Measurements from ENCODE around the gene NR1D1. TPM values are rescaled to one million over a fixed set of nuclear protein-coding genes. Genes with fewer than 3 reads are reported as not detected.

The NR1D1 gene
- total and polyA plus RNA-seq, 2 experiments from 2014 or later, result 2.4 to 5.4 TPM

DNA sequence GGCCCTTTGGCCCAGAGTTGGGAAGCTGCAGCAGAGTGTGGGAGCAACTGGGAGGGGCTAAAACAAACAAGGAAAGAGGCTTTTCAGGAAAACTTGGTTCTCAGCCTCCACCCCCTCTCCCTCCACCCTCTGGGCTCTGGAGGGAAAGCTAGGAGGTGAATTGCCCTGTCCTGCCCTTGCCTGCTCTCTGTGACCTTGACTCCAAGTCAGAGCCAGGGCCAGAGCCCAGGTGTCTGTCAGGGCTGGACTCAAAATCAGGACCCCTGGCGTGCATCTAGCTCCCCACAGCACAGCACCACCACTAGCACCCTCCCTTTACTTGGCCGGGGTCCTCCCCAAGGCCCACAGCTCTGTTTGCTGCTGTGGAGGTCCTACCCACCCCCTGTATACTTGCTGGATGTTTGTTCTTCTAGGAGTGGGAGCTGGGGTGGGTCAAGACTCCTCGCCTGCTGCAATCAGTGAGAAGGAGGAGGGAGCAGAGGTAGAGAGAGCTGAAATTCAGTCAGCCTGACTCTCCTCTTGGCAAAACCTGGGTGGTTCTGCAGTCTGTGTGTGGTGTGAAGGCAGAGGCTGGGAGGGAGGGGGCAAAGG, 2.8 kb upstream of the NR1D1 start:
- no peak for DNase-seq
- Histone ChIP-seq H3K4me2 (ENCODE audit: unreplicated experiment) (no peak overlapping the region), H3K9ac (no peak overlapping the region), H3F3A (ENCODE audit: insufficient read depth) (peaks cover 13% of the 10 kb centered on the region; the same call in 1 of the 2 replicates), H3K36me3 (ENCODE audit: low read depth) (no peaks in the 10 kb centered on the region), H3K4me3 (no peak overlapping the region), H4K20me1 (ENCODE audit: insufficient read depth) (no peaks in the 10 kb centered on the region), H2AFZ (no peak overlapping the region), H3K9me2 (ENCODE audit: insufficient read depth) (no peaks in the 10 kb centered on the region), H3K79me2 (ENCODE audit: insufficient read depth) (peaks cover 8% of the 10 kb centered on the region), H3K9me3 (ENCODE audit: low read depth) (no peaks in the 10 kb centered on the region), H3K4me1 (ENCODE audit: insufficient read depth) (peaks cover 35% of the 10 kb centered on the region), H3K27ac (no peak overlapping the region), H3K27me3 (replicated peaks; ENCODE audit: insufficient read depth) (no peaks in the 10 kb centered on the region)
- in situ Hi-C loops (cut with MboI), result no loop called here
- TF ChIP-seq EZH2 (IDR thresholded peaks at IDR 0.05; ENCODE audit: insufficient read depth, poor library complexity, severe bottlenecking) (no peak), EZH2phosphoT487 (IDR thresholded peaks at IDR 0.05; ENCODE audit: insufficient read depth, low read depth) (no peak)
- WGBS, 2 experiments (ENCODE audit: low coverage in 1 of 2, low lambda C conversion rate in 2 of 2, missing lambda C conversion rate in 2 of 2), result 53 to 54% methylated on average over 3 of the region's 3 CpGs

DNA sequence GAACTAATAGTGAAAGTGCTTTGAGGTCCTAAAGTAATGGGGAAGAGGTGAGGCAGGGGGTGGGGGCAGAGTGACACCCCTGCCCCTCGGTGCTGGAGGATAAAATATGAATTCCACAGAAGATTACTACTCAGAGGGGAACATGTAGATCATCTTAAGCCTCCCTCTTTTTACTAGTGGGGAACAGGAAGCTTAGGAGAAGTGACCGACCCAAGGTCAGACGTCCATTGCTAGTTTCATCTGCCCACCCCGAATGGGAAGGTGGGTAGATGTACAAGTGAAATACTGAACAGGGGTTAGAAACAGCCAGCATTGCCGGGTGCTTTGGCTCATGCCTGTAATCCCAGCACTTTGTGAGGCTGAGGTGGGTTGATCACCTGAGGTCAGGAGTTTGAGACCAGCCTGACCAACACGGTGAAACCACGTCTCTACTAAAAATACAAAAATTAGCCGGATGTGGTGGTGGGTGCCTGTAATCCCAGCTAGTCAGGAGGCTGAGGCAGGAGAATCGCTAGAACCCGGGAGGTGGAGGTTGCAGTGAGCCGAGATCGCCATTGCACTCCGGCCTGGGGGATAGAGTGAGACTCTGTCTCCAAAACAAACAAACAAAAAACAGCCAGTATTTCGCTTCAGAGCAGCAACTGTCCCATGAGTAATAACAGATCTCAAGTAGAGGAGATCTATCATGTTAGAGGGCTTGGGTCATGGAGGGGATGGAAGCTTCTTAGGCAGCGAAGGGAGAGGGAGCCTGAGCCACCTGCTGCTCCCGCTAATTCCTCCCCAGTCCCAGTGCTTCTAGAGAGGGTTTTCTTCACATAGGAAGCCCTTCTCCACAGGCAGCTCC, 1.2 kb upstream of the NR1D1 start:
- Histone ChIP-seq H4K20me1 (ENCODE audit: insufficient read depth) (no peaks in the 10 kb centered on the region), H3K36me3 (ENCODE audit: low read depth) (no peaks in the 10 kb centered on the region; the same call in 1 of the 2 replicates), H3K9ac (peak overlapping the region; percentile 99), H3K4me2 (ENCODE audit: unreplicated experiment) (peak overlapping the region; percentile 96), H2AFZ (no peak overlapping the region), H3K27me3 (replicated peaks; ENCODE audit: insufficient read depth) (no peaks in the 10 kb centered on the region), H3K79me2 (ENCODE audit: insufficient read depth) (peaks cover 24% of the 10 kb centered on the region), H3K4me1 (ENCODE audit: insufficient read depth) (peaks cover 34% of the 10 kb centered on the region), H3K4me3 (peak overlapping the region; percentile 86), H3K9me3 (ENCODE audit: low read depth) (no peaks in the 10 kb centered on the region), H3K9me2 (ENCODE audit: insufficient read depth) (no peaks in the 10 kb centered on the region), H3K27ac (peak overlapping the region; percentile 99), H3F3A (ENCODE audit: insufficient read depth) (peaks cover 20% of the 10 kb centered on the region; the same call in 1 of the 2 replicates)
- in situ Hi-C loops (cut with MboI), result no loop called here
- TF ChIP-seq EZH2 (IDR thresholded peaks at IDR 0.05; ENCODE audit: insufficient read depth, poor library complexity, severe bottlenecking), result no peak
- no peak for TF ChIP-seq EZH2phosphoT487 (IDR thresholded peaks at IDR 0.05; ENCODE audit: insufficient read depth, low read depth)
- DNase-seq, result no peak
- WGBS, 2 experiments (ENCODE audit: low coverage in 1 of 2, low lambda C conversion rate in 2 of 2, missing lambda C conversion rate in 2 of 2), result 64 to 65% methylated on average over 16 of the region's 16 CpGs

- peak; percentile 100 for DNase-seq
- TF ChIP-seq EZH2 (IDR thresholded peaks at IDR 0.05; ENCODE audit: insufficient read depth, poor library complexity, severe bottlenecking), result no peak
- no peak for TF ChIP-seq EZH2phosphoT487 (IDR thresholded peaks at IDR 0.05; ENCODE audit: insufficient read depth, low read depth)
- Histone ChIP-seq H3K4me2 (ENCODE audit: unreplicated experiment) (peak overlapping the region; percentile 96), H3K79me2 (ENCODE audit: insufficient read depth) (peaks cover 28% of the 10 kb centered on the region), H4K20me1 (ENCODE audit: insufficient read depth) (no peaks in the 10 kb centered on the region), H3K27ac (peak overlapping the region; percentile 99), H3K36me3 (ENCODE audit: low read depth) (no peaks in the 10 kb centered on the region; the same call in 1 of the 2 replicates), H3F3A (ENCODE audit: insufficient read depth) (peaks cover 20% of the 10 kb centered on the region; the same call in 1 of the 2 replicates), H3K9ac (peak overlapping the region; percentile 99), H3K9me2 (ENCODE audit: insufficient read depth) (no peaks in the 10 kb centered on the region), H3K9me3 (ENCODE audit: low read depth) (no peaks in the 10 kb centered on the region), H2AFZ (peak overlapping the region; percentile 48; the same call in 1 of the 2 replicates), H3K4me1 (ENCODE audit: insufficient read depth) (peaks cover 32% of the 10 kb centered on the region), H3K4me3 (peak overlapping the region; percentile 86), H3K27me3 (replicated peaks; ENCODE audit: insufficient read depth) (no peaks in the 10 kb centered on the region)
- WGBS, 2 experiments (ENCODE audit: low coverage in 1 of 2, low lambda C conversion rate in 2 of 2, missing lambda C conversion rate in 2 of 2), result 1 to 2% methylated on average over 24 to 25 of the region's 25 CpGs
- in situ Hi-C loops (cut with MboI), result no loop called here
Measured at GRCh38 chr17:40100669-40101366, 429 bp upstream of the NR1D1 start.
